ENCODE measurements around the gene MYO5C.
"Not testable (repeated sequence)": the region's sequence is repeated elsewhere in the genome, so short reads cannot be mapped to it uniquely, and the experiment has no call there.

The MYO5C gene

GRCh38 chr15:52288986-52289385, 6.6 kb downstream of the MYO5C start:
- in situ Hi-C loops (cut with HindIII; ENCODE audit: low sequenced_read_pairs) = no loop called here
- no peak for TF ChIP-seq CTCF (IDR thresholded peaks at IDR 0.05; ENCODE audit: low read depth, low read length, missing control alignments)
- DNase-seq (ENCODE audit: low read depth) = no peak
- no peak overlapping the region for H3K4me3 ChIP-seq (ENCODE audit: low read depth, low read length)

GRCh38 chr15:52288051-52288942, 7.3 kb downstream of the MYO5C start:
- no peak for TF ChIP-seq CTCF (IDR thresholded peaks at IDR 0.05; ENCODE audit: low read depth, low read length, missing control alignments)
- H3K4me3 ChIP-seq (ENCODE audit: low read depth, low read length) = no peak overlapping the region
- DNase-seq (ENCODE audit: low read depth) = no peak
- in situ Hi-C loops (cut with HindIII; ENCODE audit: low sequenced_read_pairs) = no loop called here

GRCh38 chr15:52287114-52287513, 8.5 kb downstream of the MYO5C start:
- no peak overlapping the region for H3K4me3 ChIP-seq (ENCODE audit: low read depth, low read length)
- in situ Hi-C loops (cut with HindIII; ENCODE audit: low sequenced_read_pairs) = no loop called here
- no peak for DNase-seq (ENCODE audit: low read depth)
- no peak for TF ChIP-seq CTCF (IDR thresholded peaks at IDR 0.05; ENCODE audit: low read depth, low read length, missing control alignments)

GRCh38 chr15:52285941-52286340, 9.7 kb downstream of the MYO5C start:
- in situ Hi-C loops (cut with HindIII; ENCODE audit: low sequenced_read_pairs); H3K4me3 ChIP-seq (ENCODE audit: low read depth, low read length); DNase-seq (ENCODE audit: low read depth): not testable (repeated sequence)

- no peak for DNase-seq (ENCODE audit: low read depth)
- no peak overlapping the region for H3K4me3 ChIP-seq (ENCODE audit: low read depth, low read length)
- in situ Hi-C loops (cut with HindIII; ENCODE audit: low sequenced_read_pairs) = no loop called here
- no peak for TF ChIP-seq CTCF (IDR thresholded peaks at IDR 0.05; ENCODE audit: low read depth, low read length, missing control alignments)
Observed at GRCh38 chr15:52284164-52284563, 11.4 kb downstream of the MYO5C start.

GRCh38 chr15:52283281-52283680, 12.3 kb downstream of the MYO5C start:
- in situ Hi-C loops (cut with HindIII; ENCODE audit: low sequenced_read_pairs) = no loop called here
- TF ChIP-seq CTCF (IDR thresholded peaks at IDR 0.05; ENCODE audit: low read depth, low read length, missing control alignments) = no peak

GRCh38 chr15:52282418-52282817, 13.2 kb downstream of the MYO5C start:
- H3K4me3 ChIP-seq (ENCODE audit: low read depth, low read length) = no peak overlapping the region
- no peak for TF ChIP-seq CTCF (IDR thresholded peaks at IDR 0.05; ENCODE audit: low read depth, low read length, missing control alignments)
- no peak for DNase-seq (ENCODE audit: low read depth)
- in situ Hi-C loops (cut with HindIII; ENCODE audit: low sequenced_read_pairs) = no loop called here

More at GRCh38 chr15:52283281-52283680, 12.3 kb downstream of the MYO5C start:
- no peak overlapping the region for H3K4me3 ChIP-seq (ENCODE audit: low read depth, low read length)
- no peak for DNase-seq (ENCODE audit: low read depth)

All from astrocyte of the cerebellum (primary cell).